GM23338 (cell line): Measurements from ENCODE around the gene PLD1. TPM values are rescaled to one million over a fixed set of nuclear protein-coding genes. Genes with fewer than 3 reads are reported as not detected.

ENCODE experiments used
- ATAC-seq: fragments of 200-7000 bp; cut with Tn5 transposase; 3 replicates; pipeline ENCODE4 v1.9.1; 2020
- DNase-seq: peaks from one replicate; pipeline ENCODE4 v3.0.0-alpha.2; 2015; ENCODE audit warnings: low spot score
- H2AFZ ChIP-seq: fragments of 200-600 bp; sonication (generic); 2 replicates; pipeline ENCODE4 v1.8.0; 2016; ENCODE audit warnings: antibody characterized with exemption, mild to moderate bottlenecking, moderate library complexity
- H3F3A ChIP-seq: fragments of 200-600 bp; sonication (generic); replicated peaks from 2 replicates; pipeline ENCODE4 v1.8.0; 2017; ENCODE audit warnings: antibody characterized with exemption, mixed run types, low read depth
- H3K27ac ChIP-seq: fragments of 200-600 bp; sonication (generic); 2 replicates; pipeline ENCODE4 v1.6.1; 2016; ENCODE audit warnings: low read depth
- H3K27me3 ChIP-seq: fragments of 200-600 bp; sonication (generic); 2 replicates; pipeline ENCODE4 v1.8.0; 2016; ENCODE audit warnings: mild to moderate bottlenecking, mixed run types, moderate library complexity; ENCODE audit not compliant: insufficient read depth
- H3K36me3 ChIP-seq: fragments of 200-600 bp; sonication (generic); 2 replicates; pipeline ENCODE4 v1.8.0; 2016; ENCODE audit warnings: mild to moderate bottlenecking; ENCODE audit not compliant: insufficient read depth
- H3K4me1 ChIP-seq: fragments of 200-600 bp; sonication (generic); 2 replicates; pipeline ENCODE4 v1.8.0; 2016; ENCODE audit warnings: mild to moderate bottlenecking, moderate library complexity; ENCODE audit not compliant: insufficient read depth
- H3K4me2 ChIP-seq: fragments of 200-600 bp; sonication (generic); 2 replicates; pipeline ENCODE4 v1.7.1; 2017; ENCODE audit warnings: mixed run types
- H3K4me3 ChIP-seq: fragments of 200-600 bp; sonication (generic); 2 replicates; pipeline ENCODE4 v1.6.1; 2016; ENCODE audit warnings: mixed run types
- H3K79me2 ChIP-seq: fragments of 200-600 bp; sonication (generic); replicated peaks from 2 replicates; pipeline ENCODE4 v1.8.0; 2017; ENCODE audit warnings: mild to moderate bottlenecking; ENCODE audit not compliant: insufficient read depth
- H3K9me2 ChIP-seq: fragments of 200-600 bp; sonication (generic); 2 replicates; pipeline ENCODE4 v1.8.0; 2017; ENCODE audit not compliant: insufficient read depth
- H4K20me1 ChIP-seq: fragments of 200-600 bp; sonication (generic); replicated peaks from 2 replicates; pipeline ENCODE4 v1.8.0; 2017; ENCODE audit warnings: mild to moderate bottlenecking; ENCODE audit not compliant: insufficient read depth
- H3K27ac Mint-ChIP-seq: 2 replicates; pipeline ENCODE4 v1.8.0; 2020; ENCODE audit warnings: inconsistent platforms, mild to moderate bottlenecking, moderate library complexity, mixed read lengths
- H3K27me3 Mint-ChIP-seq: 3 replicates; pipeline ENCODE4 v1.8.0; 2022; ENCODE audit warnings: low read depth, mild to moderate bottlenecking, moderate library complexity, mixed read lengths, inconsistent platforms; ENCODE audit not compliant: insufficient read depth, poor library complexity
- H3K36me3 Mint-ChIP-seq: 3 replicates; pipeline ENCODE4 v1.8.0; 2021; ENCODE audit warnings: low read depth, mild to moderate bottlenecking, inconsistent platforms, moderate library complexity, mixed read lengths
- H3K4me1 Mint-ChIP-seq: 3 replicates; pipeline ENCODE4 v1.8.0; 2020; ENCODE audit warnings: mild to moderate bottlenecking, inconsistent platforms, mixed read lengths
- H3K4me3 Mint-ChIP-seq: 3 replicates; pipeline ENCODE4 v1.8.0; 2021; ENCODE audit warnings: moderate library complexity, mild to moderate bottlenecking, inconsistent platforms, mixed read lengths
- H3K9me3 Mint-ChIP-seq: 3 replicates; pipeline ENCODE4 v1.8.0; 2020; ENCODE audit warnings: moderate library complexity, mild to moderate bottlenecking, inconsistent platforms, mixed read lengths
- CREB1 ChIP-seq: fragments of 250-450 bp; sonication (Bioruptor Pico); IDR thresholded peaks from 2 replicates; pipeline ENCODE4 v1.5.0; 2020; ENCODE audit warnings: low read depth, mild to moderate bottlenecking, moderate library complexity
- EZH2 ChIP-seq: fragments of 200-600 bp; sonication (generic); IDR thresholded peaks from one replicate; pipeline ENCODE4 v1.8.0; 2017; ENCODE audit warnings: antibody characterized with exemption, mild to moderate bottlenecking, low read depth; ENCODE audit not compliant: unreplicated experiment
- EZH2phosphoT487 ChIP-seq: fragments of 200-600 bp; sonication (generic); IDR thresholded peaks from one replicate; pipeline ENCODE4 v1.8.1; 2018; ENCODE audit warnings: antibody characterized with exemption; ENCODE audit not compliant: unreplicated experiment
- JUNB ChIP-seq: IDR thresholded peaks from one replicate; pipeline ENCODE4 v1.6.1; 2016; ENCODE audit warnings: antibody characterized with exemption; ENCODE audit not compliant: unreplicated experiment
- NANOG ChIP-seq: IDR thresholded peaks from 2 replicates; pipeline ENCODE4 v1.6.1; 2016; ENCODE audit warnings: antibody characterized with exemption, borderline replicate concordance
- ZNF114 ChIP-seq: fragments of 250-450 bp; sonication (Bioruptor Pico); IDR thresholded peaks from 2 replicates; pipeline ENCODE4 v1.5.0; 2020; ENCODE audit warnings: mild to moderate bottlenecking, moderate library complexity
- ZNF331 ChIP-seq: fragments of 250-450 bp; sonication (Bioruptor Pico); IDR thresholded peaks from 2 replicates; pipeline ENCODE4 v1.5.0; 2020; ENCODE audit warnings: low read depth, mild to moderate bottlenecking, moderate library complexity
- ZNF462 ChIP-seq: fragments of 250-450 bp; sonication (Bioruptor Pico); IDR thresholded peaks from 2 replicates; pipeline ENCODE4 v1.5.0; 2020; ENCODE audit warnings: mild to moderate bottlenecking, moderate library complexity
- polyA plus RNA-seq: library from polyadenylated mRNA; unstranded; fragments of >200 nt; fragmentation: Nextera tagmentation; extraction: Ambion mirVana; gene quantifications from 2 replicates; pipeline ENCODE4 v1.2.1, GENCODE V29; 2016
- total RNA-seq: library from RNA; depleted of rRNA; stranded (reverse); fragments of >200 nt; shearing (Covaris generic); gene quantifications from 2 replicates; pipeline ENCODE4 v1.2.3, GENCODE V29; 2014

PLD1 gene
- total and polyA plus RNA-seq, 2 experiments from 2014 or later = 1.4 to 2.2 TPM

GRCh38 chr3:171644681-171645080 lies 165.6 kb downstream of the PLD1 start (continued):
- no peak for TF ChIP-seq ZNF462 (CRISPR knock-in tag)

- no peaks in the 10 kb centered on the region for H3K79me2 ChIP-seq
- H3K9me2 ChIP-seq = no peaks in the 10 kb centered on the region
- no peak overlapping the region for H3K4me3 ChIP-seq
- H3K27ac ChIP-seq = no peak overlapping the region
- Mint-ChIP-seq H3K27me3 (peaks cover 2% of the 10 kb centered on the region), H3K36me3 (no peaks in the 10 kb centered on the region), H3K4me3 (no peak overlapping the region), H3K27ac (no peak overlapping the region), H3K9me3 (no peaks in the 10 kb centered on the region), H3K4me1 (peaks cover 5% of the 10 kb centered on the region; the same call in 1 of the 3 replicates)
- H2AFZ ChIP-seq = no peak overlapping the region
- no peak overlapping the region for H3K4me2 ChIP-seq
- H3K4me1 ChIP-seq = no peaks in the 10 kb centered on the region
- H3K27me3 ChIP-seq = no peaks in the 10 kb centered on the region
- ATAC-seq = no peak
- H3K36me3 ChIP-seq = no peaks in the 10 kb centered on the region
- no peaks in the 10 kb centered on the region for H4K20me1 ChIP-seq
- H3F3A ChIP-seq = no peaks in the 10 kb centered on the region
- no peak for DNase-seq
- TF ChIP-seq EZH2phosphoT487 (no peak), NANOG (no peak), ZNF331 (no peak), EZH2 (no peak), ZNF462 (CRISPR knock-in tag) (no peak), CREB1 (no peak), ZNF114 (CRISPR knock-in tag) (no peak), JUNB (no peak)
Measured at GRCh38 chr3:171643681-171644080, 166.6 kb downstream of the PLD1 start.
